ENCODE results near the gene SESN1. TPM values are rescaled to one million over a fixed set of nuclear protein-coding genes. Genes with fewer than 3 reads are reported as not detected.
"Not testable (repeated sequence)": the region's sequence is repeated elsewhere in the genome, so short reads cannot be mapped to it uniquely, and the experiment has no call there.

SESN1 gene
- polyA plus RNA-seq, 3 donors: 1.8 to 21.0 (median 3.1) TPM

DNA sequence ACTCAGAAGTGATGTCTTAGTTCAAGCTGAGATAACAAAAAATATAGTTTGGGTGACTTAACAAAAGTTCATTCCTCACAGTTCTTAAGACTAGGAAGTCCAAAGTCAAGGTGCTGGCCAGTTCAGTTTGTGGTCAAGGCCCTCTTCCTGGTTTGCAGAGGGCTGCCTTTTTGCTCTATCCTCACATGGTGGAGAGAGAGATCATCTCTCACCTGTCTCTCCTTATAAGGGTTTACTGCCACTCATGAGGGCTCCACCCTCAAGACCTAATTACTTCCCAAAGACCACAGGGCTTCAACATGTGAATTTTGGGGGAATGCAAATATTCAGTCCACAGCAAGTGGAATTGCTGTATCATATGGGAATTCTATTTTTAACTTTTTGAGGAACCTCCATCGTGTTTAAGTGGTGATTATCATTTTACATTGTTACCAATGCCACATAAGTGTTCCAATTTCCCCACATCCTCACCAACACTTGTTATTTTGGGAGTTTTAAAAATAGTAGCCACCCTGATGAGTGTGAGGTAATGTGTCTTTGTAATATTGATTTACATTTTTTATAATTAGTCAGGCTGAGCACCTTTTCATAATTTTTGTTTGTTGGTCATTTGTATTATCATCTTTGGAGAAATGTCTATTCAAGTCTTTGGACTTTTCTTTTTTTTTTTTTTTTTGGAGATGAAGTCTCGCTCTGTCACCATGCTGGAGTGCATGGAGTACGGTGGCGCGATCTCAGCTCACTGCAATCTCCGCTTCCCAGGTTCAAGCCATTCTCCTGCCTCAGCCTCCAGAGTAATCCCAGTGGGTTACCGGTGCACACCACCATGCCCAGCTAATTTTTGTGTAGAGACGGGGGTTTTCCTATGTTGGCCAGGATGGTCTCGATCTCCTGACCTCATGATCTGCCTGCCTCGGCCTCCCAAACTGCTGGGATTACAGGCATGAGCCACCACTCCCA lies 112.2 kb downstream of the SESN1 start:
- Mint-ChIP-seq H3K36me3 (peaks cover 7 to 21% of the 10 kb centered on the region in 2 donors), H3K4me3 (no peak overlapping the region), H3K27ac (peak overlapping the region in 4 of 7 donors; percentile 1 to 70 (median 16)), H3K27me3 (ENCODE audit: low read depth in 3 of 3) (peaks cover 0 to 3% (median 1%) of the 10 kb centered on the region in 3 donors), H3K4me1 (peaks cover 21% of the 10 kb centered on the region), H3K9me3 (peaks cover 0 to 15% (median 3%) of the 10 kb centered on the region in 7 donors)
- TF ChIP-seq, protein P1, sequence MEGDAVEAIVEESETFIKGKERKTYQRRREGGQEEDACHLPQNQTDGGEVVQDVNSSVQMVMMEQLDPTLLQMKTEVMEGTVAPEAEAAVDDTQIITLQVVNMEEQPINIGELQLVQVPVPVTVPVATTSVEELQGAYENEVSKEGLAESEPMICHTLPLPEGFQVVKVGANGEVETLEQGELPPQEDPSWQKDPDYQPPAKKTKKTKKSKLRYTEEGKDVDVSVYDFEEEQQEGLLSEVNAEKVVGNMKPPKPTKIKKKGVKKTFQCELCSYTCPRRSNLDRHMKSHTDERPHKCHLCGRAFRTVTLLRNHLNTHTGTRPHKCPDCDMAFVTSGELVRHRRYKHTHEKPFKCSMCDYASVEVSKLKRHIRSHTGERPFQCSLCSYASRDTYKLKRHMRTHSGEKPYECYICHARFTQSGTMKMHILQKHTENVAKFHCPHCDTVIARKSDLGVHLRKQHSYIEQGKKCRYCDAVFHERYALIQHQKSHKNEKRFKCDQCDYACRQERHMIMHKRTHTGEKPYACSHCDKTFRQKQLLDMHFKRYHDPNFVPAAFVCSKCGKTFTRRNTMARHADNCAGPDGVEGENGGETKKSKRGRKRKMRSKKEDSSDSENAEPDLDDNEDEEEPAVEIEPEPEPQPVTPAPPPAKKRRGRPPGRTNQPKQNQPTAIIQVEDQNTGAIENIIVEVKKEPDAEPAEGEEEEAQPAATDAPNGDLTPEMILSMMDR (IDR thresholded peaks at IDR 0.05): no peak
- intact Hi-C loops (cut with micrococcal nuclease): no loop called here
- 86% methylated on average over 6 of the region's 10 CpGs for WGBS (ENCODE audit: insufficient coverage)
- Histone ChIP-seq H3K4me3 (replicated peaks in 1 of 3; ENCODE audit: low read depth in 2 of 3, low read length in 3 of 3) (no peak overlapping the region), H3K36me3 (replicated peaks in 1 of 2; ENCODE audit: control insufficient read depth in 1 of 2, insufficient read depth in 2 of 2, low read length in 2 of 2) (peaks cover 3 to 14% of the 10 kb centered on the region in 2 donors), H3K79me2 (ENCODE audit: insufficient read depth, low read length) (no peaks in the 10 kb centered on the region), H3K9me3 (replicated peaks in 1 of 2; ENCODE audit: control insufficient read depth in 1 of 2, insufficient read depth in 1 of 2, low read length in 2 of 2) (peaks cover 0 to 8% of the 10 kb centered on the region in 2 donors), H3K9ac (ENCODE audit: insufficient read depth, low read length, poor library complexity, severe bottlenecking) (no peak overlapping the region), H2AFZ (ENCODE audit: insufficient read depth, low read depth, low read length, poor library complexity, severe bottlenecking) (no peak overlapping the region), H3K27me3 (ENCODE audit: control insufficient read depth in 2 of 2, insufficient read depth in 2 of 2, low read length in 2 of 2) (no peaks in the 10 kb centered on the region), H3K4me2 (replicated peaks; ENCODE audit: extremely low read depth, low read length, poor library complexity, severe bottlenecking) (no peak overlapping the region), H3K27ac (ENCODE audit: low read depth in 1 of 2, low read length in 2 of 2) (no peak overlapping the region), H4K20me1 (ENCODE audit: insufficient read depth, low read length) (no peaks in the 10 kb centered on the region), H3K4me1 (ENCODE audit: control insufficient read depth in 1 of 2, insufficient read depth in 2 of 2, low read length in 2 of 2) (peaks cover 12 to 19% of the 10 kb centered on the region in 2 donors)
- no peak for DNase-seq

DNA sequence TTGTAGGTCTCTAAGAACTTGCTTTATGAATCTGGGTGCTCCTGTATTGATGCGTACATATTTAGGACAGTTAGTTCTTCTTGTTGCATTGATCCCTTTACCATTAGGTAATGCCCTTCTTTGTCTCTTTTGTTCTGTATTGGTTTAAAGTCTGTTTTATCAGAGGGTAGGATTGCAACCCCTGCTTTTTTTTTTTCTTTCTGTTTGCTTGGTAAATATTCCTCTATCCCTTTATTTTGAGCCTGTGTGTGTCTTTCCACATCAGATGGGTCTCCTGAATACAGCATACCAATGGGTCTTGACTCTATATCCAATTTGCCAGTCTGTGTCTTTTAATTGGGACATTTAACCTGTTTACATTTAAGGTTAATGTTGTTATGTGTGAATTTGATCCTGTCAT lies 116.0 kb downstream of the SESN1 start:
- H3K36me3 ChIP-seq (replicated peaks in 1 of 2; ENCODE audit: control insufficient read depth in 1 of 2, insufficient read depth in 2 of 2, low read length in 2 of 2); H4K20me1 ChIP-seq (ENCODE audit: insufficient read depth, low read length); H3K4me2 ChIP-seq (replicated peaks; ENCODE audit: extremely low read depth, low read length, poor library complexity, severe bottlenecking); H3K27ac ChIP-seq (ENCODE audit: low read depth in 1 of 2, low read length in 2 of 2); H3K9me3 ChIP-seq (replicated peaks in 1 of 2; ENCODE audit: control insufficient read depth in 1 of 2, insufficient read depth in 1 of 2, low read length in 2 of 2); intact Hi-C loops (cut with micrococcal nuclease); H3K4me3 Mint-ChIP-seq; H3K36me3 Mint-ChIP-seq; H3K4me3 ChIP-seq (replicated peaks in 1 of 3; ENCODE audit: low read depth in 2 of 3, low read length in 3 of 3); DNase-seq; H3K27me3 ChIP-seq (ENCODE audit: control insufficient read depth in 2 of 2, insufficient read depth in 2 of 2, low read length in 2 of 2); H2AFZ ChIP-seq (ENCODE audit: insufficient read depth, low read depth, low read length, poor library complexity, severe bottlenecking); H3K9ac ChIP-seq (ENCODE audit: insufficient read depth, low read length, poor library complexity, severe bottlenecking); H3K27me3 Mint-ChIP-seq (ENCODE audit: low read depth in 3 of 3); H3K79me2 ChIP-seq (ENCODE audit: insufficient read depth, low read length); H3K27ac Mint-ChIP-seq: not testable (repeated sequence)
- peaks cover 11 to 17% of the 10 kb centered on the region in 2 donors for H3K4me1 ChIP-seq (ENCODE audit: control insufficient read depth in 1 of 2, insufficient read depth in 2 of 2, low read length in 2 of 2)
- peaks cover 0 to 17% (median 10%) of the 10 kb centered on the region in 7 donors for H3K9me3 Mint-ChIP-seq
- WGBS (ENCODE audit: insufficient coverage): no CpG with 5 or more reads among the region's 1 CpG
- H3K4me1 Mint-ChIP-seq: peaks cover 17% of the 10 kb centered on the region
